Measurements from ENCODE around the gene TAF3.

TAF3 gene

DNA sequence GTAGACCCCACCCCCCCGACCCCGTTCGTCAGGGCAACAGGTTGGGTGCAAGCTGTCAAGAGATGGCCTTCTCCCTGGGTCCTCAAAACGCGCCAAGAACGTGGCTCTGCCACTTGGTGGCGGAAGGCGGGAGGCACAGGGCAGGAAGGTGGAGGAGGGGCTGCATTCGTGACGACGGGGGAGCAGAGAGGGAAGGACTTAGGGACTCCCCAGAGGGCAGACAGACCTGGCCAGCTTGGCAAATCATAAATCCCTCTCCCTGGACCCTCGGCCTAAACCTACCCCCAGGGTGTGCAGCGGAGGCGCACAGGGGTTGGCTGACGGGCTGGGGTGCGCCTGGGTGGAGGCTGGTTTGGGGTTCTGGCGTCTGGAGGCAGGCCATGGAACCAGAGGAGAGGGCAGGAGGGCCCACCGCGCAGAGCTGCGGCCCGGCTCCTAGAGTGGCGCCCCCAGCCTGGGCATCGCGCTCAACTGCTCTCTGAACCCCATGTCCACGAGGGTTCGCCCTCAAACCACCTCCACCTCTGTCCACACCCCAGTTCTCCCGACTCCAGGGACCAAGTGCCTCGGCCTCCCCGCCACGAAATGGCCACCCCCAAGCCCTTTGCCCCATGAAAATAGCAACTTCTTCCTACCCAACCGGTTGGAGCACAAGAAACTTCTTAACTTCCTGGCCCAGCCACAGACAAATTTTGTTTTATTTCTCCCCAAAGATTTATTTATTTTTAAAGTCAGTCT lies 225.4 kb downstream of the TAF3 start:
- H3K79me2 ChIP-seq (ENCODE audit: control insufficient read depth, insufficient read depth, low read length, poor library complexity), result no peaks in the 10 kb centered on the region
- H3K9me3 ChIP-seq (ENCODE audit: insufficient read depth, low read depth, low read length), result peaks cover 6% of the 10 kb centered on the region

DNA sequence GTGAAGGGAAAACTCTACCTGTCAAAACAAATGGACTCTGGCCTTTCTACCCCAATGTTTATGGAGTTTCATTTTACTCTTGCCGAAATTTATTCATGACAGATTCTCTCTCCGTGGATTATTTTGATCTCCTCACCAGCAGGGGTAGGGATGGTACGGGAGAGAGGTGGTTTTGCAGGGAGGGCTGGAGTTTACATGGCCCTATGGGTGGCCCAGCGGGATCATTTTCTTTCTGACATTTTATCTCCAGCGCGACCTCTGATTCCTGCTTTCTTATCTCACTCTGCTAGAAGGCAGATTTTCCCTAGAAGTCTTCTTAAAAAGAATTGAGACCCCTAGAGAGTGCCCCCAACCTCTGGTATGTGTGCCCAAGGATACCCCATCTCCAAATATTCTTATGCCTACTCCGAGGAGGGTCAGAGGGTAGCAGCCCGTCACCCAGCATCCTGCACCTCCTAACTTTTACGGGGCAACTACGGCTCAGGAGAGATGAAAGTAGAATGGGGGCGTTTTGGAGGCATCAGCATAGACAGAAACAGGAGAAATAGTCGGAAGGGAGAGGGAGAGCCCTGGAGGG lies 226.1 kb downstream of the TAF3 start:
- H4K8ac ChIP-seq (ENCODE audit: low read depth, low read length), result no peak overlapping the region
- no peak overlapping the region for H2BK12ac ChIP-seq (ENCODE audit: low read length)
- H4K12ac ChIP-seq (ENCODE audit: low read depth, low read length), result no peak overlapping the region
- peaks cover 6% of the 10 kb centered on the region for H3K9me3 ChIP-seq (ENCODE audit: insufficient read depth, low read depth, low read length)
- H2AK5ac ChIP-seq (ENCODE audit: low read length), result no peak overlapping the region
- H4K91ac ChIP-seq (ENCODE audit: low read depth, low read length), result no peak overlapping the region
- H3K27me3 ChIP-seq (ENCODE audit: insufficient read depth, low read length), result peaks cover 69% of the 10 kb centered on the region
- no peak overlapping the region for H3K4ac ChIP-seq (ENCODE audit: low read depth, low read length)
- H3K4me2 ChIP-seq (ENCODE audit: low read length), result peak overlapping the region; percentile 82
- no peak overlapping the region for H2BK5ac ChIP-seq (ENCODE audit: low read depth, low read length, poor library complexity)
- DNase-seq, result no peak
- no peak overlapping the region for H3K23ac ChIP-seq (ENCODE audit: low read length)
- H2AFZ ChIP-seq (ENCODE audit: insufficient read depth, low read length, poor library complexity), result no peak overlapping the region
- no peak overlapping the region for H3K4me3 ChIP-seq (ENCODE audit: low read depth, low read length)
- H3K27ac ChIP-seq (ENCODE audit: low read depth, low read length), result no peak overlapping the region
- no peak overlapping the region for H2BK120ac ChIP-seq (ENCODE audit: insufficient read depth, low read length, poor library complexity)
- H3K79me1 ChIP-seq (ENCODE audit: low read length), result peaks cover 14% of the 10 kb centered on the region
- no peak overlapping the region for H3K9ac ChIP-seq (ENCODE audit: low read length)
- peaks cover 24 to 41% of the 10 kb centered on the region in 2 experiments for H3K4me1 ChIP-seq (ENCODE audit: control insufficient read depth in 1 of 2, insufficient read depth in 2 of 2, low read length in 2 of 2)
- WGBS (ENCODE audit: extremely low coverage, insufficient coverage, insufficient read length), result no CpG with 5 or more reads among the region's 12 CpGs
- no peak overlapping the region for H3K18ac ChIP-seq (ENCODE audit: low read length)
- H3K14ac ChIP-seq (ENCODE audit: low read length), result no peak overlapping the region
- no peaks in the 10 kb centered on the region for H3K36me3 ChIP-seq (ENCODE audit: control insufficient read depth in 1 of 2, insufficient read depth in 2 of 2, low read length in 2 of 2)
- peaks cover 4% of the 10 kb centered on the region for H3K79me2 ChIP-seq (ENCODE audit: control insufficient read depth, insufficient read depth, low read length, poor library complexity)

More for the DNA sequence above, 225.4 kb downstream of the TAF3 start:
- no peak overlapping the region for H4K12ac ChIP-seq (ENCODE audit: low read depth, low read length)
- no peak overlapping the region for H3K4ac ChIP-seq (ENCODE audit: low read depth, low read length)
- peaks cover 10% of the 10 kb centered on the region for H3K79me1 ChIP-seq (ENCODE audit: low read length)
- H3K27me3 ChIP-seq (ENCODE audit: insufficient read depth, low read length), result peaks cover 76% of the 10 kb centered on the region
- H2BK5ac ChIP-seq (ENCODE audit: low read depth, low read length, poor library complexity), result no peak overlapping the region
- DNase-seq, result no peak
- no peak overlapping the region for H3K23ac ChIP-seq (ENCODE audit: low read length)
- H3K36me3 ChIP-seq (ENCODE audit: control insufficient read depth in 1 of 2, insufficient read depth in 2 of 2, low read length in 2 of 2), result no peaks in the 10 kb centered on the region
- H2BK12ac ChIP-seq (ENCODE audit: low read length), result peak overlapping the region; percentile 40
- peak overlapping the region; percentile 48 for H3K4me2 ChIP-seq (ENCODE audit: low read length)
- H3K18ac ChIP-seq (ENCODE audit: low read length), result peak overlapping the region; percentile 41
- no peak overlapping the region for H3K27ac ChIP-seq (ENCODE audit: low read depth, low read length)
- no peak overlapping the region for H3K4me3 ChIP-seq (ENCODE audit: low read depth, low read length)
- no CpG with 5 or more reads among the region's 31 CpGs for WGBS (ENCODE audit: extremely low coverage, insufficient coverage, insufficient read length)
- H2BK120ac ChIP-seq (ENCODE audit: insufficient read depth, low read length, poor library complexity), result no peak overlapping the region
- H4K8ac ChIP-seq (ENCODE audit: low read depth, low read length), result no peak overlapping the region
- H2AFZ ChIP-seq (ENCODE audit: insufficient read depth, low read length, poor library complexity), result no peak overlapping the region
- peaks cover 24 to 39% of the 10 kb centered on the region in 2 experiments for H3K4me1 ChIP-seq (ENCODE audit: control insufficient read depth in 1 of 2, insufficient read depth in 2 of 2, low read length in 2 of 2)
- peak overlapping the region; percentile 14 for H3K14ac ChIP-seq (ENCODE audit: low read length)
- H4K91ac ChIP-seq (ENCODE audit: low read depth, low read length), result no peak overlapping the region
- peak overlapping the region; percentile 49 for H2AK5ac ChIP-seq (ENCODE audit: low read length)
- no peak overlapping the region for H3K9ac ChIP-seq (ENCODE audit: low read length)

DNA sequence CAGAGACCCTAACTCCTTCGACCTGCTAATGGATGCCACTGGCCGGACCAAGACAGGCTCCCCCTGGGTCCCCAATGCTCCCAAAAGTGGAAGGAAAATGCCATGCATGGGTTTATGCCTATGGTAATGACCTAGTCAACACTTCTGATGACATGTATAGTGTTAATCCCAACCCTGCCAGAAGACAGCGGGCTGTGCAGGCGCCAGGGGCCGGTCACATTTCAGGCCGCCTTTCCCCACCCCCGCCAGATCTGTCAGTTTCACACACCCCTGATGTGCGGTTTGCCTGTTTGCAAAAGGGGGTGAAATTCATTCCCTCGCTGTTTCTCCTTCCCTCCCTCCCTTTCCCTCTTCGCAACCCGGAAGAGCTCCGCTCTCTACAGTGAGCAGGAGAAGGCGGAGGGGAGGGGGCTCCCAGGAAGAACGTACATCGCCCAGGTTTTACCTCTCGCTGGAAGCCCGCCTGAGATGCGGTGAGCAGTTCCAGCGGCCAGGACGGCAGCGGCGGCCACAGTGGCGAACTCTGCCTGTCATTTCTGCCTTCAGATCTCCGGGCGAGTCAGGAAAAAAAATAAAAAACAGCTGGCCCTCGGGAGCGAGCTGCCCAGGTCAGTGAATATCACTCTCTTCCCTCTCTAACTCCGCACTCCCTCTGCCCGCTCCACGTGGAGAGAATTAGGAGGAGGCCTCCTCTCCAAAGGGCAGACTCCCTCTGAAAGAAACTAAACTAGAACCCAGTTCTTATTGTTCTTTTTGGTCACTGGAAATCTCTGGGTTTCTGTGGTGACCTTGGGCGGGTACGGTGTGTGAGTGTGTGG lies 226.8 kb downstream of the TAF3 start:
- no peak overlapping the region for H4K91ac ChIP-seq (ENCODE audit: low read depth, low read length)
- peak in 1 of 2 donors; percentile 43 for DNase-seq
- H3K79me2 ChIP-seq (ENCODE audit: control insufficient read depth, insufficient read depth, low read length, poor library complexity), result peaks cover 11% of the 10 kb centered on the region
- H3K9ac ChIP-seq (ENCODE audit: low read length), result no peak overlapping the region
- WGBS (ENCODE audit: extremely low coverage, insufficient coverage, insufficient read length), result no CpG with 5 or more reads among the region's 32 CpGs
- peak overlapping the region; percentile 1 for H2BK120ac ChIP-seq (ENCODE audit: insufficient read depth, low read length, poor library complexity)
- H4K8ac ChIP-seq (ENCODE audit: low read depth, low read length), result peak overlapping the region; percentile 78
- peaks cover 6% of the 10 kb centered on the region for H3K9me3 ChIP-seq (ENCODE audit: insufficient read depth, low read depth, low read length)
- H3K36me3 ChIP-seq (ENCODE audit: control insufficient read depth in 1 of 2, insufficient read depth in 2 of 2, low read length in 2 of 2), result no peaks in the 10 kb centered on the region
- peaks cover 21% of the 10 kb centered on the region for H3K79me1 ChIP-seq (ENCODE audit: low read length)
- H3K27me3 ChIP-seq (ENCODE audit: insufficient read depth, low read length), result peaks cover 67% of the 10 kb centered on the region
- H2BK12ac ChIP-seq (ENCODE audit: low read length), result no peak overlapping the region
- H2AK5ac ChIP-seq (ENCODE audit: low read length), result no peak overlapping the region
- H3K23ac ChIP-seq (ENCODE audit: low read length), result no peak overlapping the region
- H3K18ac ChIP-seq (ENCODE audit: low read length), result no peak overlapping the region
- no peak overlapping the region for H3K4ac ChIP-seq (ENCODE audit: low read depth, low read length)
- H3K4me1 ChIP-seq (ENCODE audit: control insufficient read depth in 1 of 2, insufficient read depth in 2 of 2, low read length in 2 of 2), result peaks cover 24 to 41% of the 10 kb centered on the region in 2 experiments
- H4K12ac ChIP-seq (ENCODE audit: low read depth, low read length), result peak overlapping the region; percentile 15
- peak overlapping the region; percentile 41 for H3K4me3 ChIP-seq (ENCODE audit: low read depth, low read length)
- H3K27ac ChIP-seq (ENCODE audit: low read depth, low read length), result no peak overlapping the region
- peak overlapping the region; percentile 82 for H3K4me2 ChIP-seq (ENCODE audit: low read length)
- peak overlapping the region; percentile 57 for H2AFZ ChIP-seq (ENCODE audit: insufficient read depth, low read length, poor library complexity)
- no peak overlapping the region for H3K14ac ChIP-seq (ENCODE audit: low read length)
- H2BK5ac ChIP-seq (ENCODE audit: low read depth, low read length, poor library complexity), result no peak overlapping the region

GRCh38 chr10:8045726-8046494 lies 227.6 kb downstream of the TAF3 start:
- H2AK5ac ChIP-seq (ENCODE audit: low read length), result no peak overlapping the region
- no peak for DNase-seq
- peaks cover 63% of the 10 kb centered on the region for H3K27me3 ChIP-seq (ENCODE audit: insufficient read depth, low read length)
- no peak overlapping the region for H3K27ac ChIP-seq (ENCODE audit: low read depth, low read length)
- no peak overlapping the region for H2AFZ ChIP-seq (ENCODE audit: insufficient read depth, low read length, poor library complexity)
- H2BK120ac ChIP-seq (ENCODE audit: insufficient read depth, low read length, poor library complexity), result no peak overlapping the region
- H4K8ac ChIP-seq (ENCODE audit: low read depth, low read length), result no peak overlapping the region
- peak overlapping the region; percentile 15 for H4K12ac ChIP-seq (ENCODE audit: low read depth, low read length)
- H3K79me2 ChIP-seq (ENCODE audit: control insufficient read depth, insufficient read depth, low read length, poor library complexity), result peaks cover 18% of the 10 kb centered on the region
- H3K4me1 ChIP-seq (ENCODE audit: control insufficient read depth in 1 of 2, insufficient read depth in 2 of 2, low read length in 2 of 2), result peaks cover 24 to 41% of the 10 kb centered on the region in 2 experiments
- H3K23ac ChIP-seq (ENCODE audit: low read length), result no peak overlapping the region
- no peaks in the 10 kb centered on the region for H3K36me3 ChIP-seq (ENCODE audit: control insufficient read depth in 1 of 2, insufficient read depth in 2 of 2, low read length in 2 of 2)
- no peak overlapping the region for H3K9ac ChIP-seq (ENCODE audit: low read length)
- H4K91ac ChIP-seq (ENCODE audit: low read depth, low read length), result no peak overlapping the region
- H3K4me3 ChIP-seq (ENCODE audit: low read depth, low read length), result no peak overlapping the region
- no peak overlapping the region for H2BK5ac ChIP-seq (ENCODE audit: low read depth, low read length, poor library complexity)
- no peak overlapping the region for H3K18ac ChIP-seq (ENCODE audit: low read length)
- peaks cover 6% of the 10 kb centered on the region for H3K9me3 ChIP-seq (ENCODE audit: insufficient read depth, low read depth, low read length)
- H3K4me2 ChIP-seq (ENCODE audit: low read length), result peak overlapping the region; percentile 82
- no peak overlapping the region for H3K4ac ChIP-seq (ENCODE audit: low read depth, low read length)
- no CpG with 5 or more reads among the region's 17 CpGs for WGBS (ENCODE audit: extremely low coverage, insufficient coverage, insufficient read length)
- H3K79me1 ChIP-seq (ENCODE audit: low read length), result peaks cover 29% of the 10 kb centered on the region
- H2BK12ac ChIP-seq (ENCODE audit: low read length), result no peak overlapping the region
- H3K14ac ChIP-seq (ENCODE audit: low read length), result no peak overlapping the region
